ENCODE measurements around the gene MBTD1. TPM values are rescaled to one million over a fixed set of nuclear protein-coding genes. Genes with fewer than 3 reads are reported as not detected.

The MBTD1 gene
- total RNA-seq, 1 donor from 2014 or later: 69.8 TPM

DNA sequence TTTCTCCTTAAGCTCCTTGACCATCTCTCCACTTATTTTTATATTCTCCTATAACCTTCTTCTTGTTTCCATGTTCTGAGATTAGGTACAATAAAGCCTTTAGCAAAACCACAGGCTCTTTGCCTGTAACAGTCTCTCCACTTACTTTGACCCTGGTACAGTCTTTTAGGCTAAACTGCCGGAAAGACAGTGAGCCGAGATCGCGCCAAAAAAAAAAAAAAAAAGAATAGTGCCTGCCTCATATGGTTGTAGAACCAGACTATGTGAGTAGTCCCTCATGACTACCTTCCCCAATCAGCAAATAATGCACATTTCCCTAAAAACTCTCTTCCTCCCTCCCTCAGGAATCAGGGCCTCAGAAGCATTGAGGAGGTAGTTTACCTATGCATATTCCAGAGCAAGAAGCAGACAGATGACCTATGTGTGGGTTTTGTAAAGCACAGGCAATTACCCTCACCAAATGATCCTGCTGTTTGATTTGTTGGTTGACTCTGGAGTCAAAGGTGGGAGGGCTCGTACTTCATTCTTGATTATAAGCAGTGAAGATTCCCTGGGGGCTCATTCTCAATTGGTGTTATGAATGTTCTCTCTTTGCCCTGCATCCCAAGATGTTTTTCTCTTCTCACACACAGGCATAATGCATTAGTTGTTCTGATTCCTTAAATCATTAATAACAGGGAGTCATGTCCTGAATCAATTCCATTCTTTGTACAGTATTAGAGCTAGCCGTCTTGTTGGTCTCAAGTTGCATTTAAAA is 115.4 kb downstream of the MBTD1 start:
- no peak overlapping the region for H3K4me3 ChIP-seq
- no peaks in the 10 kb centered on the region for H4K20me1 ChIP-seq (ENCODE audit: low read depth)
- Mint-ChIP-seq H3K4me3 (peak overlapping the region; percentile 17), H3K27ac (peak overlapping the region; percentile 6), H3K36me3 (no peaks in the 10 kb centered on the region), H3K4me1 (peaks cover 12% of the 10 kb centered on the region), H3K9me3 (no peaks in the 10 kb centered on the region), H3K27me3 (ENCODE audit: insufficient read depth, low read depth) (no peaks in the 10 kb centered on the region)
- DNase-seq (ENCODE audit: low spot score): no peak
- H3K36me3 ChIP-seq: no peaks in the 10 kb centered on the region
- no peaks in the 10 kb centered on the region for H3K27me3 ChIP-seq
- H3K9ac ChIP-seq: no peak overlapping the region
- H3F3A ChIP-seq (ENCODE audit: low read depth): peaks cover 10% of the 10 kb centered on the region
- TF ChIP-seq EZH2 (IDR thresholded peaks at IDR 0.05): no peak
- TF ChIP-seq, protein P1, sequence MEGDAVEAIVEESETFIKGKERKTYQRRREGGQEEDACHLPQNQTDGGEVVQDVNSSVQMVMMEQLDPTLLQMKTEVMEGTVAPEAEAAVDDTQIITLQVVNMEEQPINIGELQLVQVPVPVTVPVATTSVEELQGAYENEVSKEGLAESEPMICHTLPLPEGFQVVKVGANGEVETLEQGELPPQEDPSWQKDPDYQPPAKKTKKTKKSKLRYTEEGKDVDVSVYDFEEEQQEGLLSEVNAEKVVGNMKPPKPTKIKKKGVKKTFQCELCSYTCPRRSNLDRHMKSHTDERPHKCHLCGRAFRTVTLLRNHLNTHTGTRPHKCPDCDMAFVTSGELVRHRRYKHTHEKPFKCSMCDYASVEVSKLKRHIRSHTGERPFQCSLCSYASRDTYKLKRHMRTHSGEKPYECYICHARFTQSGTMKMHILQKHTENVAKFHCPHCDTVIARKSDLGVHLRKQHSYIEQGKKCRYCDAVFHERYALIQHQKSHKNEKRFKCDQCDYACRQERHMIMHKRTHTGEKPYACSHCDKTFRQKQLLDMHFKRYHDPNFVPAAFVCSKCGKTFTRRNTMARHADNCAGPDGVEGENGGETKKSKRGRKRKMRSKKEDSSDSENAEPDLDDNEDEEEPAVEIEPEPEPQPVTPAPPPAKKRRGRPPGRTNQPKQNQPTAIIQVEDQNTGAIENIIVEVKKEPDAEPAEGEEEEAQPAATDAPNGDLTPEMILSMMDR (IDR thresholded peaks at IDR 0.05): no peak
- TF ChIP-seq EZH2phosphoT487 (IDR thresholded peaks at IDR 0.05): no peak
- H3K4me1 ChIP-seq: no peaks in the 10 kb centered on the region
- H3K4me2 ChIP-seq: no peak overlapping the region
- H3K9me3 ChIP-seq (ENCODE audit: low read depth): no peaks in the 10 kb centered on the region
- no peak overlapping the region for H3K27ac ChIP-seq
- H3K79me2 ChIP-seq (ENCODE audit: low read depth): no peaks in the 10 kb centered on the region
- peak overlapping the region; percentile 36 for H2AFZ ChIP-seq (replicated peaks)

DNA sequence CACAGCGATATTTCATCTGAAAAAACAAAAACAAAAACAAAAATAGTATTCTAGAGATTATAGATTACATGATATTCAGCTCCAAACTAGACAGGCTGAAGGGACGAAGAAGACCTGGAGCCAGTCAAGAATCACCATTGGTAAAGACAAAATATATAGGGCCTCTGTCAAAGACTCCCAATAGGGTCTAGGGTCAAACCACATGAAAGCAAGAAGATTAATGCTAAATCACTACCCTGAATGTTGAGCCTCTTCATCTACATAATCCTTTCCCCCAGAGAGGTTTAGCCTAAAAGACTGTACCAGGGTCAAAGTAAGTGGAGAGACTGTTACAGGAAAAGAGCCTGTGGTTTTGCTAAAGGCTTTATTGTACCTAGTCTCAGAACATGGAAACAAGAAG is 117.3 kb downstream of the MBTD1 start:
- TF ChIP-seq EZH2 (IDR thresholded peaks at IDR 0.05) (no peak), EZH2phosphoT487 (IDR thresholded peaks at IDR 0.05) (no peak)
- no peaks in the 10 kb centered on the region for H3K27me3 ChIP-seq
- no peak overlapping the region for H3K27ac ChIP-seq
- H3K9ac ChIP-seq: no peak overlapping the region
- no peaks in the 10 kb centered on the region for H3K36me3 ChIP-seq
- peaks cover 10% of the 10 kb centered on the region for H3F3A ChIP-seq (ENCODE audit: low read depth)
- peak overlapping the region; percentile 64 for H3K27ac Mint-ChIP-seq
- no peaks in the 10 kb centered on the region for H3K9me3 Mint-ChIP-seq
- H3K27me3 Mint-ChIP-seq (ENCODE audit: insufficient read depth, low read depth): no peaks in the 10 kb centered on the region
- no peak overlapping the region for H3K4me3 Mint-ChIP-seq
- H4K20me1 ChIP-seq (ENCODE audit: low read depth): no peaks in the 10 kb centered on the region
- H3K4me1 ChIP-seq: no peaks in the 10 kb centered on the region
- no peak overlapping the region for H3K4me3 ChIP-seq
- H3K36me3 Mint-ChIP-seq: no peaks in the 10 kb centered on the region
- no peak overlapping the region for H3K4me2 ChIP-seq
- H3K9me3 ChIP-seq (ENCODE audit: low read depth): no peaks in the 10 kb centered on the region
- no peak for DNase-seq (ENCODE audit: low spot score)
- no peak overlapping the region for H2AFZ ChIP-seq (replicated peaks)
- peaks cover 12% of the 10 kb centered on the region for H3K4me1 Mint-ChIP-seq
- H3K79me2 ChIP-seq (ENCODE audit: low read depth): no peaks in the 10 kb centered on the region

- Histone ChIP-seq H3F3A (ENCODE audit: low read depth) (no peaks in the 10 kb centered on the region), H3K4me2 (no peak overlapping the region)
These were observed 123.9 kb downstream of the MBTD1 start for GRCh38 chr17:51135956-51136355.

DNA sequence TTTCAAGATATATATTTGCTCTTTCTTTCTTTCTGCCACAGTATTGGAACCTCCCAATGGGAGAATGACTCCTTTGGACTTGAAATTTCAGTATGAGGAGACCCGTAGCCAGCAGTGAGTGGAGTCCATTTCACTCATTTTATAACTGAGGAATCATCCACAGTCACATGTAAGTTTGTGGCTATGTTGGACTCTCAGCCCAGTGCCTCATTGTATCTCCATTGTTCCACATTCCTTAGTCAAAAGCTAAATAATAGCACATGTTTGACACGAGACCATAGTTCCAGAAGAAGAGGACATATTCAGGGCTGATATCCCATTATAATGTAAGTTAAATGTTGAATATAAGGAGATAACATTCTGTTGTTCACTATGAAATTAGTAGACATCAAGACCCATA is 126.5 kb downstream of the MBTD1 start:
- no peaks in the 10 kb centered on the region for H3K79me2 ChIP-seq (ENCODE audit: low read depth)
- no peak overlapping the region for H2AFZ ChIP-seq (replicated peaks)
- no peaks in the 10 kb centered on the region for H3K36me3 ChIP-seq
- H3K4me1 ChIP-seq: no peaks in the 10 kb centered on the region
- no peak overlapping the region for H3K9ac ChIP-seq
- H3K27me3 Mint-ChIP-seq (ENCODE audit: insufficient read depth, low read depth): no peaks in the 10 kb centered on the region
- no peaks in the 10 kb centered on the region for H3K27me3 ChIP-seq
- no peak for DNase-seq (ENCODE audit: low spot score)
- H3K36me3 Mint-ChIP-seq: no peaks in the 10 kb centered on the region
- H3K27ac Mint-ChIP-seq: no peak overlapping the region
- no peaks in the 10 kb centered on the region for H3F3A ChIP-seq (ENCODE audit: low read depth)
- H3K27ac ChIP-seq: no peak overlapping the region
- H4K20me1 ChIP-seq (ENCODE audit: low read depth): no peaks in the 10 kb centered on the region
- TF ChIP-seq EZH2 (IDR thresholded peaks at IDR 0.05): no peak
- TF ChIP-seq, protein P1 (IDR thresholded peaks at IDR 0.05): no peak
- TF ChIP-seq EZH2phosphoT487 (IDR thresholded peaks at IDR 0.05): no peak
- no peak overlapping the region for H3K4me2 ChIP-seq
- no peaks in the 10 kb centered on the region for H3K9me3 Mint-ChIP-seq
- H3K4me1 Mint-ChIP-seq: no peaks in the 10 kb centered on the region
- H3K4me3 Mint-ChIP-seq: no peak overlapping the region
- H3K9me3 ChIP-seq (ENCODE audit: low read depth): no peaks in the 10 kb centered on the region
- H3K4me3 ChIP-seq: no peak overlapping the region

More at GRCh38 chr17:51135956-51136355, 123.9 kb downstream of the MBTD1 start:
- H3K4me3 Mint-ChIP-seq: no peak overlapping the region
- Histone ChIP-seq H3K27ac (no peak overlapping the region), H2AFZ (replicated peaks) (no peak overlapping the region), H3K4me1 (no peaks in the 10 kb centered on the region), H3K27me3 (no peaks in the 10 kb centered on the region), H3K9me3 (ENCODE audit: low read depth) (no peaks in the 10 kb centered on the region), H3K79me2 (ENCODE audit: low read depth) (no peaks in the 10 kb centered on the region), H3K36me3 (no peaks in the 10 kb centered on the region), H3K4me3 (no peak overlapping the region), H3K9ac (no peak overlapping the region), H4K20me1 (ENCODE audit: low read depth) (no peaks in the 10 kb centered on the region)
- no peak overlapping the region for H3K27ac Mint-ChIP-seq
- TF ChIP-seq, protein P1 (IDR thresholded peaks at IDR 0.05): no peak
- H3K9me3 Mint-ChIP-seq: no peaks in the 10 kb centered on the region
- no peaks in the 10 kb centered on the region for H3K27me3 Mint-ChIP-seq (ENCODE audit: insufficient read depth, low read depth)
- H3K36me3 Mint-ChIP-seq: no peaks in the 10 kb centered on the region
- H3K4me1 Mint-ChIP-seq: no peaks in the 10 kb centered on the region
- no peak for DNase-seq (ENCODE audit: low spot score)

Data from neural progenitor cell (in vitro differentiated cells).